ENCODE measurements around the gene FXYD5.

The FXYD5 gene

DNA sequence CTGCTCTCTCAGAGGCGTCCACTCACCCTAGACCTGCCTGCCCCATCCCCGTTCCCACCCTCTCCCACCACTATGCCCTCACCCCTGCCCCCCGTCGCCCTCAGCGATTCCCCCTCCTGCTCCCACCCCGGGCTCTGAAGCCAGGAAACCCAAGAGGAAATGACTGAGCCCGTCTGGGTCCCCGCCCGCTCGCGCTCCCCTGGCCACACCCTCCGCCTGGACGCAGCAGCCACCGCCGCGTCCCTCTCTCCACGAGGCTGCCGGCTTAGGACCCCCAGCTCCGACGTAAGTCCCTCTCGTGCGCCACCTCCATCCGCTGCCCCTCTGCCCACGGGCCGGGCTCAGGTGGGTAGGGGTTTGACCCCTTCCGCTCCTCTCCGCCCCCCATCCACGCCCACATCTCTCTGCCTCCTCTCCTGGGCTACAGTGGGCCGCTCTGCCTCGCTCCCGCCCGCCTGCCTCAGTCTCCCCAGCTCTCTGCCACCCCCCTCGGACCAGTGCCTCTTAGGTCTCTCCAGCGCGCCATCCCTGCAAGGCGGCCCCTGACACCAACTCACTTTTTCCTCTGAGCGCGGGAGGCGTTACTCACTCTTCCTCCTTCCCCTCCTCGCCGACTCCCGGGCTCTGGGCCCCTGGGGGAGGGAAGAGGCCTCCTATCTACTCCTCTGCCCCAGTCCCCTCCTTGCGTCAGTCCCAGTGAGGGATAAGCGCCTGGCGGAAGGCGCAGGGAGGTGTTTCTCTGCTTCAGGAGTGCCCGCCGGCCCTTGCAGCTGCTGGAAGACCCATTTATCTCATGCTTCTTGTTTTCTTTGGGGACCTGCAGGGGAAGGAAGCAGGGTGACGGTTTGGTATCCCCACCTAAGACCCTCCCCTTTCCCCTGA is at the start of gene FXYD5:
FXYD5 (plus strand) TSS at position 211 of the 882 bp plus-strand sequence. CDS start 816 bp downstream, outside the sequence.
- peak; percentile 47 for DNase-seq (ENCODE audit: low read depth)
- H3K4me3 ChIP-seq (ENCODE audit: low read depth, low read length): peak within 1 kb of the TSS; percentile 81

GRCh38 chr19:35105047-35105410 is 49.5 kb upstream of the FXYD5 start:
- H3K4me3 ChIP-seq (ENCODE audit: low read depth, low read length): no peak overlapping the region
- DNase-seq (ENCODE audit: low read depth): no peak

DNA sequence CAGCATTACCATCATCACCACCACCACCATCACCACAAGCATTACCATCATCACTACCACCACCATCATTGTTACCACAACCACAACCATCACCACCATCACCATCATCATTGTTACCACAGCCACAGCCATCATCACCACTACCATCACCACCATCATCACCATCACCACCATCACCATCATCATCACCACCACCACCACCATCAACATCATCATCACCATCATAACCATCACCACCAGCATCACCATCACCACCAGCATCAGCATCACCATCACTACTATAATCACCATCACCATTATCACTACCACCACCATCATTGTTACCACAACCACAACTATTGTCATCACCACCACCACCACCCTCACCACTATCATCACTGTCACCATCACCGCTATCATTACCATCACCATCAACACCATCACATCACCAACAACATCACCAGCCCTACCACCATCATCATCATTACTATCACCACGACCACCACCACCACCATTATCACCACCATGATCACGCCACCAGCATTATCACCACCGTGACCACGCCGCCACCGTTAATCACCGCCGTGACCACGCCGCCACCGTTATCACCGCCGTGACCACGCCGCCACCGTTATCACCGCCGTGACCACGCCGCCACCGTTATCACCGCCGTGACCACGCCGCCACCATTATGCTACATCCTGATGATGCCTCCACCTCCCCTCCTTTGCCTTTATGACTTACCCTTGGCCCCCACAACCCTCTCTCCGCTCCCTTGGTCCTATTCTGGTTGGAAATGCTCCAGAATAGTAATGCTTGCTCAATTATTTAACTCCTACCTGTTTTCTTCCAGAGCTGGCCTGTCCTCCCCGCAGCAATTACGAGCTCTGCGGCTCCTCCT is 48.9 kb upstream of the FXYD5 start:
- DNase-seq (ENCODE audit: low read depth): no peak
- no peak overlapping the region for H3K4me3 ChIP-seq (ENCODE audit: low read depth, low read length)

DNA sequence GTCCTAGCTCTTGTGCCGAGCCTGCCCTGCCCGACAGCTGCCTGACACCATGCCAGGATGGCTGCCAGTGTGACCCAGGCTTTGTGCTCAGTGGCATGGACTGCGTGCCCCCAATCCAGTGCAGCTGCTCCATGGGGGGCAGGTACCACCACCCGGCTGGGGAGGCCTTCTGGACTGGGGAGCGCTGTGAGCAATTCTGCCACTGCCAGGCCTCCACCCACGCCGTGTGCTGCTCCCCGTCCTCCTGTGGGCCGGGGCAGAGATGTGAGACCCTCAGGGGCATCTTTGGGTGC is 48.3 kb upstream of the FXYD5 start:
- no peak for DNase-seq (ENCODE audit: low read depth)
- H3K4me3 ChIP-seq (ENCODE audit: low read depth, low read length): no peak overlapping the region

GRCh38 chr19:35106898-35107541 is 47.5 kb upstream of the FXYD5 start:
- no peak for DNase-seq (ENCODE audit: low read depth)
- no peak overlapping the region for H3K4me3 ChIP-seq (ENCODE audit: low read depth, low read length)

- no peak for DNase-seq (ENCODE audit: low read depth)
- H3K4me3 ChIP-seq (ENCODE audit: low read depth, low read length): no peak overlapping the region
Measured at GRCh38 chr19:35107545-35107944, 47.0 kb upstream of the FXYD5 start.

- no peak overlapping the region for H3K4me3 ChIP-seq (ENCODE audit: low read depth, low read length)
- no peak for DNase-seq (ENCODE audit: low read depth)
Measured at GRCh38 chr19:35108730-35109129, 45.8 kb upstream of the FXYD5 start.

- no peak overlapping the region for H3K4me3 ChIP-seq (ENCODE audit: low read depth, low read length)
Measured at GRCh38 chr19:35109395-35110112, 45.0 kb upstream of the FXYD5 start.

DNA sequence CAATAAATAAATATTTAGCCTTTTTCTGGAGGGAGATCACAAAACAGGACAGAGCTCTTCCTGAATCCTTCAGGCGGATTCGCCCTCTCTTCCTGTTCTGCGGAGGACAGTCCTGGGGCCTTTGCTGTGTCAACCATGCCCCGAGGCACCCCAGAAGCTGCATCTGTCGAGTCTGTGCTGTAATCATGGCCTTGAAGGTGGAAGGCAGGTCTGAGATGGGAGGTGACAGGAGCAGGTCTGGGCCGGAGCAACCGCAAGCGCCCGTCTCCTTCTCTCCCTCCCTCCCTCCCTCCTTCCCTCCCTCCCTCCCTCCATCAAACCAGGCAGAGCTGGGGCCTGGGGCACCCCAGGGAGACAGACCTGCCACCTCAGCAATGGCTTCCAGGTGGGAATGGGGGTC is 43.6 kb upstream of the FXYD5 start:
- H3K4me3 ChIP-seq (ENCODE audit: low read depth, low read length): no peak overlapping the region
- no peak for DNase-seq (ENCODE audit: low read depth)

More at GRCh38 chr19:35109395-35110112, 45.0 kb upstream of the FXYD5 start:
- DNase-seq (ENCODE audit: low read depth): no peak

- no peak overlapping the region for H3K4me3 ChIP-seq (ENCODE audit: low read depth, low read length)
- no peak for DNase-seq (ENCODE audit: low read depth)
Measured at GRCh38 chr19:35112995-35113688, 41.4 kb upstream of the FXYD5 start.

DNA sequence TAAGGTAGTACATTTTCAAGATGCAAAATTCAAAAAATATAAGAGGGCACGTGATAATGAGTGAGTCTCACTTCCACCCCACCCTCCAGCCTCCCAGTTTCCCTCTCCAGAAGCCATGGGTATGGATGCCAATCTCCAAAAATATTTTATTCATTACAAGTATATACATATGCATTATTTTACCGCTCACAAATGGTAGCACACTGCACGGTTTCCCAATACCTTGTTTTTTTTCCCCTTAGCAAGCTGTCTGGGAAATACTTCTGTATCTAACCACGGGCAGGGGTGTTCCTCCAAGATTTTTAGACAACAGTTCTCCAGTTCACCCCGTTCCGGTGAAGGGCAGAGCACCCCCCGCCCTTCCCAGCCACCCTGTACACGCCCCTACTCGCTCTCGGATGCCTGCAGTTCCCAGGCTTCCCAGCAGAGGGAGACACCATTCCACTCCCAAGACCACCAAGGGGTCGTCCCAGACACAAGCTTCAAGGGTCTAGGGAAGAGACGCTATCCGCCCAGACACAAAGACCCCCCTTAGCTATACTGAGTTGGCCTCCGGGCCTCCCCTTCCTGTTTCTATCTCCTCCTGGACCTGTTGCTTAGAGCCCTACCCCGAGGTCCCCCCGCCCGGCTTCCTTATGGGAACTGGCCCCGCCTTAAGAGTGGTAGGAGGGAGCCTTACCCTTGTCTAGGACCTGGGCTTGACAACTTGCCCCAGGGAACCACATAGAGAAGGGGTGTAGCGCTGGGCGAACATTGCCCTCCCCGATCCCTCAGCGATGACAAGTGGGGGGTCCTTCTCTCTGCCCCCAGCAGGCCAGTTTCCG is 40.0 kb upstream of the FXYD5 start:
- H3K4me3 ChIP-seq (ENCODE audit: low read depth, low read length): peak overlapping the region; percentile 26
- DNase-seq (ENCODE audit: low read depth): no peak

GRCh38 chr19:35115177-35115951 is 39.2 kb upstream of the FXYD5 start, which contains the start of gene FXYD3:
Gene FXYD3, plus strand, starts transcription at chr19:35115823. Its CDS starts 3,554 bp downstream, at chr19:35119377.
- peak within 1 kb of the TSS; percentile 26 for H3K4me3 ChIP-seq (ENCODE audit: low read depth, low read length)
- no peak for DNase-seq (ENCODE audit: low read depth)

GRCh38 chr19:35116072-35116801 is 38.3 kb upstream of the FXYD5 start:
- H3K4me3 ChIP-seq (ENCODE audit: low read depth, low read length): no peak overlapping the region
- no peak for DNase-seq (ENCODE audit: low read depth)

GRCh38 chr19:35117116-35117515 is 37.4 kb upstream of the FXYD5 start:
- DNase-seq (ENCODE audit: low read depth): no peak
- H3K4me3 ChIP-seq (ENCODE audit: low read depth, low read length): no peak overlapping the region

DNA sequence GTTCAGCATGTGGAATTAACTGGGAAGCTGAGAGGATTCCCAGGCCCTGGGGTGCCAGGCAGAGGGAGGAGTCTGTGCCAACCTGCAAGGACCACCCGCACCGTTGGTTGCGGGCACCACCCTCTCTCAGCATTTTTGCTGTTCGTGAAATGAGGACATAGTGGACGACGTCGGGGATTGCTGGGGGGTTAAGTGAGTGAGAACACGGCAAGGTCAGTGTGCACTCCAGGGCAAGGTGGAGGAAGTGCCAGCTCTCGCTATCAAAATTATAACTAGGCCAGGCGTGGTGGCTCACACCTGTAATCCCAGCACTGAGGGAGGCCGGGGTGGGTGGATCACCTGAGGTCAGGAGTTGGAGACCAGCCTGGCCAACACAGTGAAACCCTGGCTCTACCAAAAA is 36.7 kb upstream of the FXYD5 start:
- DNase-seq (ENCODE audit: low read depth): no peak
- no peak overlapping the region for H3K4me3 ChIP-seq (ENCODE audit: low read depth, low read length)

- DNase-seq (ENCODE audit: low read depth): no peak
- H3K4me3 ChIP-seq (ENCODE audit: low read depth, low read length): no peak overlapping the region
Measured at GRCh38 chr19:35118268-35119020, 36.1 kb upstream of the FXYD5 start.

All from skeletal muscle cell (primary cell).